Smooth muscle cell (in vitro differentiated cells): ENCODE data around the gene CD163L1. TPM values are rescaled to one million over a fixed set of nuclear protein-coding genes. Genes with fewer than 3 reads are reported as not detected.

Experiments
- DNase-seq: peaks from one replicate; lab custom pipeline; 2025; ENCODE audit not compliant: unreplicated experiment; lab: John Stamatoyannopoulos, UW
- H2AFZ ChIP-seq: fragments of 200-600 bp; sonication (generic); 2 replicates; pipeline ENCODE4 v1.6.0; 2016; ENCODE audit warnings: antibody characterized with exemption, low read depth, mild to moderate bottlenecking
- H3F3A ChIP-seq: fragments of 200-600 bp; sonication (generic); 2 replicates; pipeline ENCODE4 v1.6.0; 2017; ENCODE audit warnings: antibody characterized with exemption, low read depth
- H3K27ac ChIP-seq: fragments of 200-600 bp; sonication (generic); 2 replicates; pipeline ENCODE4 v1.5.1; 2016; ENCODE audit warnings: low read depth, mild to moderate bottlenecking
- H3K27me3 ChIP-seq: fragments of 200-600 bp; sonication (generic); 2 replicates; pipeline ENCODE4 v1.6.1; 2016; ENCODE audit warnings: low read depth, mild to moderate bottlenecking
- H3K36me3 ChIP-seq: fragments of 200-600 bp; sonication (generic); 2 replicates; pipeline ENCODE4 v1.5.1; 2016; ENCODE audit warnings: low read depth
- H3K4me1 ChIP-seq: fragments of 200-600 bp; sonication (generic); 2 replicates; pipeline ENCODE4 v1.5.1; 2016; ENCODE audit warnings: low read depth
- H3K4me2 ChIP-seq: fragments of 200-600 bp; sonication (generic); 2 replicates; pipeline ENCODE4 v1.6.0; 2016; ENCODE audit warnings: mild to moderate bottlenecking
- H3K4me3 ChIP-seq: fragments of 200-600 bp; sonication (generic); 2 replicates; pipeline ENCODE4 v1.5.1; 2016; ENCODE audit warnings: mild to moderate bottlenecking
- H3K79me2 ChIP-seq: fragments of 200-600 bp; sonication (generic); 2 replicates; pipeline ENCODE4 v1.6.0; 2016; ENCODE audit warnings: low read depth, mild to moderate bottlenecking
- H3K9ac ChIP-seq: fragments of 200-600 bp; sonication (generic); 2 replicates; pipeline ENCODE4 v1.6.0; 2016; ENCODE audit warnings: low read depth
- H3K9me3 ChIP-seq: fragments of 200-600 bp; sonication (generic); replicated peaks from 2 replicates; pipeline ENCODE4 v1.5.1; 2016; ENCODE audit warnings: low read depth
- H4K20me1 ChIP-seq: fragments of 200-600 bp; sonication (generic); 2 replicates; pipeline ENCODE4 v1.6.0; 2016; ENCODE audit warnings: low read depth
- whole genome bisulfite sequencing: methylation state at CpG from one replicate; pipeline ENCODE4 v1.1.7; 2016; ENCODE audit warnings: low lambda C conversion rate; 5-methylcytosine and 5-hydroxymethylcytosine counted together
- polyA plus RNA-seq: library from polyadenylated mRNA; unstranded; fragments of >200 nt; fragmentation: Nextera tagmentation; extraction: Ambion mirVana; gene quantifications from 2 replicates; pipeline ENCODE4 v1.2.1, GENCODE V29; 2016
- total RNA-seq: library from RNA; depleted of rRNA; stranded (reverse); fragments of >200 nt; gene quantifications from 2 replicates; pipeline ENCODE4 v1.2.3, GENCODE V29; 2014
- TF ChIP-seq, protein P1 (sequence below): fragments of 200-600 bp; sonication (generic); IDR thresholded peaks from 2 replicates; pipeline ENCODE4 v1.5.1; 2017; ENCODE audit warnings: borderline replicate concordance, mild to moderate bottlenecking, antibody characterized with exemption; ENCODE audit not compliant: insufficient read depth, poor library complexity, severe bottlenecking

CD163L1 gene
- total and polyA plus RNA-seq, 2 experiments from 2014 or later = 0.72 to 1.1 TPM

DNA sequence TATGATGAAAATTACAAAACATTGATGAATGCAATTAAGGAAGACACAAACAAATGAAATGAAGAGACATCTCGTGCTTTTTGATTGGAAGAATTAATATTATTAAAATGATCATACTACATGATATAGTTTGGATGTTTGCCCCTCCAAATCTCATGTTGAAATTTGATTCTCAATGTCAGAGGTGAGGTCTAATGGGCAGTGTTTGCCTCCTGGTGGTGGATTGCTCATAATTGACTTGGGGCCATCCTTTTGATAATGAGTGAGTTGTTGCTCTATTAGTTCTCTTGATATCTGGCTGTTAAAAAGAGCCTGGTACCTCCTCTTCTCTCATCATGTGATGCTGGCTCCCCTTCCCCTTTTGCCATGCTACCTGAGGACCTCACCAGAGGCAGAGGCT, 56.7 kb downstream of the CD163L1 start:
- Histone ChIP-seq H3K36me3 (no peaks in the 10 kb centered on the region), H3F3A (no peaks in the 10 kb centered on the region), H3K27me3 (no peaks in the 10 kb centered on the region), H3K9me3 (no peaks in the 10 kb centered on the region), H3K27ac (no peak overlapping the region), H3K9ac (no peak overlapping the region), H3K4me2 (no peak overlapping the region), H3K79me2 (no peaks in the 10 kb centered on the region), H2AFZ (no peak overlapping the region), H3K4me3 (no peak overlapping the region), H3K4me1 (no peaks in the 10 kb centered on the region), H4K20me1 (no peaks in the 10 kb centered on the region)
- 67% methylated on average over 1 of the region's 1 CpG for WGBS
- DNase-seq = no peak
- TF ChIP-seq, protein P1, sequence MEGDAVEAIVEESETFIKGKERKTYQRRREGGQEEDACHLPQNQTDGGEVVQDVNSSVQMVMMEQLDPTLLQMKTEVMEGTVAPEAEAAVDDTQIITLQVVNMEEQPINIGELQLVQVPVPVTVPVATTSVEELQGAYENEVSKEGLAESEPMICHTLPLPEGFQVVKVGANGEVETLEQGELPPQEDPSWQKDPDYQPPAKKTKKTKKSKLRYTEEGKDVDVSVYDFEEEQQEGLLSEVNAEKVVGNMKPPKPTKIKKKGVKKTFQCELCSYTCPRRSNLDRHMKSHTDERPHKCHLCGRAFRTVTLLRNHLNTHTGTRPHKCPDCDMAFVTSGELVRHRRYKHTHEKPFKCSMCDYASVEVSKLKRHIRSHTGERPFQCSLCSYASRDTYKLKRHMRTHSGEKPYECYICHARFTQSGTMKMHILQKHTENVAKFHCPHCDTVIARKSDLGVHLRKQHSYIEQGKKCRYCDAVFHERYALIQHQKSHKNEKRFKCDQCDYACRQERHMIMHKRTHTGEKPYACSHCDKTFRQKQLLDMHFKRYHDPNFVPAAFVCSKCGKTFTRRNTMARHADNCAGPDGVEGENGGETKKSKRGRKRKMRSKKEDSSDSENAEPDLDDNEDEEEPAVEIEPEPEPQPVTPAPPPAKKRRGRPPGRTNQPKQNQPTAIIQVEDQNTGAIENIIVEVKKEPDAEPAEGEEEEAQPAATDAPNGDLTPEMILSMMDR = no peak

DNA sequence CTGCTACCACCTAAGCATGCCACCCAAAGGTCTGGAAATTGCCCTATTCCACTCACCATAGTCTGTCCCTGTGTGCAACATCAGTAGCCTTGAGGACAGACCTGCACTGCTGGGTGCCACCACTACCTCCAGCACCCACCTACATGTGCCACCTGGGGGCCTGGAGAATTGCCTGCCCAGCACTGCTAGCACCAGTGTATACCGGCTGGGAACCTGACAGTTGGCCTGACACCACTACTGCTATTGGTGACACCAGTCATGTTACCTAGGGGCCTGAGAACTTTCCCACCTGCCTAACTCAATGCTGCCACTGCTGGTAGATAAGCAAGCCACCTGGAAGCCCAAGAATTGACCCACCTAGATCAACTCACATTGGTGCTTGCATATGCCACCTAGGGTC, 60.8 kb downstream of the CD163L1 start:
- Histone ChIP-seq H3K9me3 (no peaks in the 10 kb centered on the region), H3K36me3 (no peaks in the 10 kb centered on the region), H3K4me3 (no peak overlapping the region), H3K79me2 (no peaks in the 10 kb centered on the region), H3K27ac (no peak overlapping the region), H3K4me2 (no peak overlapping the region), H3K4me1 (no peaks in the 10 kb centered on the region), H3F3A (no peaks in the 10 kb centered on the region), H4K20me1 (no peaks in the 10 kb centered on the region), H3K9ac (no peak overlapping the region), H2AFZ (no peak overlapping the region), H3K27me3 (no peaks in the 10 kb centered on the region)
- TF ChIP-seq, protein P1 = no peak
- no peak for DNase-seq
- WGBS = 94% methylated on average over 1 of the region's 1 CpG

DNA sequence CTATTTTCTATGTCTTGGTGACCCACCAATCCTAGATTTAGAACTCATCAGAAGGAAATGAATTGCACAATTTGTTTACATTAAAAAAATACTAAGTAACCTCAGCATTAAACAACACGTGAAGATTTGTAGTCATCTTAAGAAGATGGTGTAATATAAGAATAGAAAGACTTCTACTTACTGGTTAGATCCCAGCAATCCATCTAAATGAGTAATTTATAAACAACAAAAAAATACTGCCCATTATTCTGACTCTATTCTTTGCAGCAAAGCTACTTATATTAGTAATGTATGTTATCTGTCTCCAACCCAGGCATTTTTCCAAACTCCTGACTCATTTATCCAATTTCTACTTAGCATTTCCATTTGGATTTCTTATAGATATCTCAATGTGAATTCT, 67.8 kb downstream of the CD163L1 start:
- WGBS = 74% methylated on average over 1 of the region's 1 CpG
- Histone ChIP-seq H3K36me3 (no peaks in the 10 kb centered on the region), H3K4me3 (no peak overlapping the region), H3K9me3 (no peaks in the 10 kb centered on the region), H3K27ac (no peak overlapping the region), H3K79me2 (no peaks in the 10 kb centered on the region), H3K9ac (no peak overlapping the region), H2AFZ (no peak overlapping the region), H3K27me3 (no peaks in the 10 kb centered on the region), H3K4me1 (no peaks in the 10 kb centered on the region), H4K20me1 (no peaks in the 10 kb centered on the region), H3F3A (no peaks in the 10 kb centered on the region), H3K4me2 (no peak overlapping the region)
- TF ChIP-seq, protein P1 = no peak
- no peak for DNase-seq

DNA sequence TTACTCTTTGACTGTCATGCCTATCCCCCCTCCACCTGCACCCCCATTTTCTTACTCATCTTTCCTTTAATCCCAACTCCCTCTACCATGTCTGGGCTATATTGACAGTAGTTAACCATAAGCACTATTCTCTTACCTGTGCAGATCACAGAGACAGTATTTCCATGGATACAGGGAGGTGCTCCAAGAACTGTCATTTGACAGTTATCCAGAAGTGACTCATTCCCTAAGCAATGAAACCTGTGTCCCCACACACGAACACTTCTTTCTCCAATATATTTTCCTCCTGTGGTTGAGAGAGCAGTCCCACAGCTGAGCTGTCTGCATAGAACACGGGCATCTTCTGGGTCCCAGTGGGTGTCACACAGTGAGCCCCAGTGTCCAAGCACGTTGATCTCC, 68.8 kb downstream of the CD163L1 start:
- Histone ChIP-seq H3K9ac (no peak overlapping the region), H3K4me1 (no peaks in the 10 kb centered on the region), H2AFZ (no peak overlapping the region), H3K79me2 (no peaks in the 10 kb centered on the region), H3F3A (no peaks in the 10 kb centered on the region), H4K20me1 (no peaks in the 10 kb centered on the region), H3K27ac (no peak overlapping the region), H3K4me2 (no peak overlapping the region), H3K36me3 (no peaks in the 10 kb centered on the region), H3K4me3 (no peak overlapping the region), H3K9me3 (no peaks in the 10 kb centered on the region), H3K27me3 (no peaks in the 10 kb centered on the region)
- no peak for DNase-seq
- WGBS = 71% methylated on average over 3 of the region's 3 CpGs
- TF ChIP-seq, protein P1 = no peak
